ENCODE data around the gene LAMA2.
A peak's percentile ranks its signal among the peaks of the same experiment; 100 is the strongest.

LAMA2 gene

GRCh38 chr6:129494586-129494985 lies 611.6 kb downstream of the LAMA2 start:
- DNase-seq (ENCODE audit: low read depth) = no peak

- no peak for DNase-seq (ENCODE audit: low read depth)
These were observed 612.7 kb downstream of the LAMA2 start for GRCh38 chr6:129495652-129496051.

GRCh38 chr6:129497481-129498441 lies 614.8 kb downstream of the LAMA2 start:
- DNase-seq (ENCODE audit: low read depth) = peak; percentile 21

- peak; percentile 72 for DNase-seq (ENCODE audit: low read depth)
These were observed 615.6 kb downstream of the LAMA2 start for GRCh38 chr6:129498541-129498940.

GRCh38 chr6:129498950-129499842 lies 616.3 kb downstream of the LAMA2 start:
- peak; percentile 66 for DNase-seq (ENCODE audit: low read depth)

- DNase-seq (ENCODE audit: low read depth) = no peak
These were observed 616.9 kb downstream of the LAMA2 start for GRCh38 chr6:129499843-129500219.

- DNase-seq (ENCODE audit: low read depth) = peak; percentile 98
These were observed 618.2 kb downstream of the LAMA2 start for GRCh38 chr6:129500958-129501739.

- no peak for DNase-seq (ENCODE audit: low read depth)
These were observed 619.1 kb downstream of the LAMA2 start for GRCh38 chr6:129501740-129502660.

GRCh38 chr6:129504456-129504855 lies 621.5 kb downstream of the LAMA2 start:
- DNase-seq (ENCODE audit: low read depth) = no peak

GRCh38 chr6:129507059-129507807 lies 624.3 kb downstream of the LAMA2 start:
- DNase-seq (ENCODE audit: low read depth) = no peak

GRCh38 chr6:129507846-129508245 lies 624.9 kb downstream of the LAMA2 start:
- no peak for DNase-seq (ENCODE audit: low read depth)

- no peak for DNase-seq (ENCODE audit: low read depth)
These were observed 625.7 kb downstream of the LAMA2 start for GRCh38 chr6:129508477-129509145.

- DNase-seq (ENCODE audit: low read depth) = no peak
These were observed 628.0 kb downstream of the LAMA2 start for GRCh38 chr6:129510950-129511349.

- DNase-seq (ENCODE audit: low read depth) = no peak
These were observed 630.5 kb downstream of the LAMA2 start for GRCh38 chr6:129513471-129513870.

GRCh38 chr6:129515004-129515403 lies 632.1 kb downstream of the LAMA2 start:
- no peak for DNase-seq (ENCODE audit: low read depth)

GRCh38 chr6:129516005-129516404 lies 633.1 kb downstream of the LAMA2 start:
- no peak for DNase-seq (ENCODE audit: low read depth)

GRCh38 chr6:129516787-129517186 lies 633.8 kb downstream of the LAMA2 start:
- DNase-seq (ENCODE audit: low read depth) = no peak

- peak; percentile 44 for DNase-seq (ENCODE audit: low read depth)
These were observed 634.4 kb downstream of the LAMA2 start for GRCh38 chr6:129517288-129517687.

GRCh38 chr6:129519750-129520149 lies 636.8 kb downstream of the LAMA2 start:
- no peak for DNase-seq (ENCODE audit: low read depth)

- no peak for DNase-seq (ENCODE audit: low read depth)
These were observed 639.0 kb downstream of the LAMA2 start for GRCh38 chr6:129521946-129522345.
